ENCODE measurements around the gene TRUB2. TPM values are rescaled to one million over a fixed set of nuclear protein-coding genes. Genes with fewer than 3 reads are reported as not detected.

TRUB2 gene
- polyA plus RNA-seq (2011; rRNA removed) (20.6 and 25.9 TPM in 2 replicates), polyA minus RNA-seq (2011; rRNA and poly(A)+ RNA removed) (14.6 and 29.9 TPM in 2 replicates)

GRCh38 chr9:128322404-128323211 is at the start of gene TRUB2, which contains the start of gene COQ4:
TSS of gene TRUB2 (minus strand) at chr9:128322447. CDS start at chr9:128322408, 39 bp downstream.
TSS of gene COQ4 (plus strand) at chr9:128322839. CDS start at chr9:128322859, 20 bp downstream.
- Histone ChIP-seq H3K27me3 (ENCODE audit: control insufficient read depth, insufficient read depth, low read length) (no peaks in the 10 kb centered on the region), H3K4me3 (ENCODE audit: low read depth, low read length) (peak within 1 kb of the TSS; percentile 64), H3K36me3 (ENCODE audit: control insufficient read depth, insufficient read depth, low read length) (peaks cover 5% of the 10 kb centered on the region)
- POLR2A ChIA-PET = no interaction called here
- peak; percentile 73 for DNase-seq (ENCODE audit: low read depth)
- CTCF ChIA-PET = interaction anchor here (1.0 kb wide), 1 partner anchor 24 kb away, joined by 3 read pairs; no protein-coding TSS in a partner anchor
- no peak for TF ChIP-seq CTCF (IDR thresholded peaks at IDR 0.05; ENCODE audit: insufficient read depth, low read depth, low read length)

GRCh38 chr9:128371630-128372117 is 49.4 kb upstream of the TRUB2 start:
- Histone ChIP-seq H3K4me3 (ENCODE audit: low read depth, low read length) (peak overlapping the region; percentile 81), H3K27me3 (ENCODE audit: control insufficient read depth, insufficient read depth, low read length) (no peaks in the 10 kb centered on the region), H3K36me3 (ENCODE audit: control insufficient read depth, insufficient read depth, low read length) (peaks cover 6% of the 10 kb centered on the region)
- ChIA-PET CTCF (interaction anchor here (1.1 to 3.6 kb wide), 6 partner anchors 9 to 129 kb away, joined by 3 to 22 read pairs (median 6); no protein-coding TSS in a partner anchor), POLR2A (interaction anchor here (0.6 to 1.5 kb wide), 4 partner anchors 10 to 1451 kb away, joined by 3 to 12 read pairs (median 8); no protein-coding TSS in a partner anchor)
- no peak for TF ChIP-seq CTCF (IDR thresholded peaks at IDR 0.05; ENCODE audit: insufficient read depth, low read depth, low read length)
- DNase-seq (ENCODE audit: low read depth) = no peak

GRCh38 chr9:128370752-128371629 is 48.7 kb upstream of the TRUB2 start, which contains the start of gene URM1:
TSS of gene URM1 (plus strand) at chr9:128371374. CDS start at chr9:128371381, 7 bp downstream.
- peaks cover 6% of the 10 kb centered on the region for H3K36me3 ChIP-seq (ENCODE audit: control insufficient read depth, insufficient read depth, low read length)
- DNase-seq (ENCODE audit: low read depth) = peak; percentile 88
- ChIA-PET CTCF (interaction anchor here (0.7 to 4.4 kb wide), 9 partner anchors 9 to 128 kb away, joined by 3 to 22 read pairs (median 6); partner anchors contain the start of gene CERCAM), POLR2A (interaction anchor here (0.6 to 1.5 kb wide), 4 partner anchors 9 to 1452 kb away, joined by 4 to 12 read pairs (median 8); no protein-coding TSS in a partner anchor)
- peak; percentile 29; the same call in 1 of the 2 replicates for TF ChIP-seq CTCF (IDR thresholded peaks at IDR 0.05; ENCODE audit: insufficient read depth, low read depth, low read length)
- H3K27me3 ChIP-seq (ENCODE audit: control insufficient read depth, insufficient read depth, low read length) = no peaks in the 10 kb centered on the region
- H3K4me3 ChIP-seq (ENCODE audit: low read depth, low read length) = peak within 1 kb of the TSS; percentile 81

- no peak for TF ChIP-seq CTCF (IDR thresholded peaks at IDR 0.05; ENCODE audit: insufficient read depth, low read depth, low read length)
- Histone ChIP-seq H3K27me3 (ENCODE audit: control insufficient read depth, insufficient read depth, low read length) (no peaks in the 10 kb centered on the region), H3K36me3 (ENCODE audit: control insufficient read depth, insufficient read depth, low read length) (peaks cover 6% of the 10 kb centered on the region), H3K4me3 (ENCODE audit: low read depth, low read length) (peak overlapping the region; percentile 81)
- ChIA-PET POLR2A (interaction anchor here (0.7 to 1.5 kb wide), 2 partner anchors 8 to 31 kb away, joined by 4 to 6 read pairs; no protein-coding TSS in a partner anchor), CTCF (interaction anchor here (1.2 to 4.4 kb wide), 5 partner anchors 8 to 75 kb away, joined by 3 to 22 read pairs (median 10); partner anchors contain the start of gene CERCAM)
- no peak for DNase-seq (ENCODE audit: low read depth)
These were observed 48.1 kb upstream of the TRUB2 start for GRCh38 chr9:128370367-128370751.

Measured in BJ (cell line).